GM12891 (cell line): ENCODE measurements around the gene KLK13. TPM values are rescaled to one million over a fixed set of nuclear protein-coding genes. Genes with fewer than 3 reads are reported as not detected.
A peak's percentile ranks its signal among the peaks of the same experiment; 100 is the strongest.

Experiments used
- DNase-seq: peaks from one replicate; pipeline ENCODE4 v3.0.0; 2011; ENCODE audit warnings: low spot score; ENCODE audit not compliant: insufficient read length
- FAIRE-seq: peaks from 2 replicates; lab custom pipeline; 2011; peaks lifted over from hg19 to GRCh38; lab: Jason Lieb, UNC
- PAX5 ChIP-seq: IDR thresholded peaks from 2 replicates; pipeline ENCODE4 v1.6.1; 2011; ENCODE audit warnings: low read length, moderate library complexity, mild to moderate bottlenecking; ENCODE audit not compliant: insufficient read depth, severe bottlenecking
- POLR2A ChIP-seq: IDR thresholded peaks from 2 replicates; pipeline ENCODE4 v1.6.1; 2011; ENCODE audit warnings: low read depth, low read length, control low read depth
- POLR2AphosphoS5 ChIP-seq: IDR thresholded peaks from 2 replicates; pipeline ENCODE4 v1.6.1; 2011; ENCODE audit warnings: low read depth, low read length, control low read depth
- POU2F2 ChIP-seq: IDR thresholded peaks from 2 replicates; pipeline ENCODE4 v1.6.1; 2011; ENCODE audit warnings: low read depth, mild to moderate bottlenecking, control low read depth, low read length, moderate library complexity
- SPI1 ChIP-seq: IDR thresholded peaks from 2 replicates; pipeline ENCODE4 v1.6.1; 2011; ENCODE audit warnings: low read depth, low read length, control low read depth
- TAF1 ChIP-seq: IDR thresholded peaks from 2 replicates; pipeline ENCODE4 v1.6.1; 2011; ENCODE audit warnings: low read depth, low read length, control low read depth
- polyA plus RNA-seq: library from polyadenylated mRNA; unstranded; fragments of >200 nt; gene quantifications from one replicate; pipeline ENCODE4 v1.2.1, GENCODE V29; 2012; ENCODE audit warnings: low read depth, missing spikeins, inconsistent platforms; ENCODE audit not compliant: missing spikeins

KLK13 gene, protein sequence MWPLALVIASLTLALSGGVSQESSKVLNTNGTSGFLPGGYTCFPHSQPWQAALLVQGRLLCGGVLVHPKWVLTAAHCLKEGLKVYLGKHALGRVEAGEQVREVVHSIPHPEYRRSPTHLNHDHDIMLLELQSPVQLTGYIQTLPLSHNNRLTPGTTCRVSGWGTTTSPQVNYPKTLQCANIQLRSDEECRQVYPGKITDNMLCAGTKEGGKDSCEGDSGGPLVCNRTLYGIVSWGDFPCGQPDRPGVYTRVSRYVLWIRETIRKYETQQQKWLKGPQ
- not detected for polyA plus RNA-seq

DNA sequence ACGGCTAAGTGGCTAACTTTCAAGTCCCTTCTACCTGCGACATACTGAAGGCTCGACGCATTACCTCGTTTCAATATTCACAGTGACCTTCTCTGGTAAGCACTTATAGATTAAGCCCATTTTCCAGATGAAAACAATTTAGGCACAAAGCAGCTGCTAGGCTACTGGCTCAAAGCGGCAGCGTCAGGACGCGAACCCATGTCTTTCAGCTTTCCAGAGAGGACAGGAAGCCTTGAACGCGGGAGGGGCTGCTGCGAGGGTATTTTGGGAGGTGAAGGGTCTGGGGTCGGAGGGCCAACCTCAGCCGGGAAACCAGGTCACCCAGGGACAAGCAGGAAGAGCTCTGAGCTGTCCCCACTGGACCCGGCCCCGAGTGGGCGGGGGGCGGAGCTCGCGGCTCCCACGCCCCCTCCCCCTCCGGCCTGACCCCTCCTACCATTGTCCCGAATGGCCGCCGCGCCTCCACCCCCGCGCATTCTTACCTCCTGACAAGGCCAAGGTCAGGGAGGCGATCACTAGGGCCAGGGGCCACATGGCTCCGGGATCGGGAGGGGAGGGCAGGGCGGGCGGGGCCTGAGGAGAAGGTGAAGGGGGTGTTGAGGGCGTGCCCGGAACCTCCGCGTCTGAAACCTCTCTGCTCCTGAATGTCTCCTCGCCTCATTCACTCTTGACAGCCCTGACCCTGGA is at the start of gene KLK13:
KLK13 (minus strand) TSS at position 559 of the 687 bp plus-strand sequence; CDS start at position 534, 25 bp downstream.
- no peak for DNase-seq
- TF ChIP-seq PAX5 = no peak
- FAIRE-seq = no peak

DNA sequence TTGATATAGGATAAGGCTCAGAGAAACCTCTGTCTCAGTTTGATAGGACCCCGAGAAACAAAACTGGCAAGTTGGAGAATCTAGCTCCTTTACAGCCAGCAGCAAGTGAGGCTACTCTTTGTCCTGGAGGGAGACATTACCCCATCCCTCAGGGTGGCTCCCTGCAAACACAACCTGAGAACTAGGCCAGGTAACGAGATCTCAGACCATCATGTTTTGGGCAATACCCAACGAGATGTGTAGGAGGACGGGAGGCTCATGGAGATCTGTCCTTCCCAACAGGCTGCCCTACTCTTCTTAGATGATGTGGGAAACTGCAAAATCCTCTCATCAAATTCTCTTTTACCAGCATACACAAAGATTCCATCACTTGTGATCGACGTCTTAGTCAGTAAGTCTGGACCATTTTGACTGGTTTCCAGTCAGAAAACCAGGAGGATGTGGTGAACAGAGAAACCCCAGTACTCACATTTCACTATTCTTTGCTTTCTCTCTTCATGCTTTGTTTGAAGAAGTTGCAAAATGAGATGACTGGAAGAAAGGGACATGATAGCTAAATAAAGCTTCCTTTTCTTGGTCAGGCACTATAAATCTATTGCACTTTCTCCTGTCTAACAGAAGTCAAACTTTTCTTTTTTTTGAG is 49.3 kb upstream of the KLK13 start:
- no peak for DNase-seq
- FAIRE-seq = no peak
- no peak for TF ChIP-seq SPI1
- TF ChIP-seq TAF1 = no peak
- TF ChIP-seq POU2F2 = no peak
- TF ChIP-seq POLR2A = no peak
- no peak for TF ChIP-seq POLR2AphosphoS5
- TF ChIP-seq PAX5 = no peak

DNA sequence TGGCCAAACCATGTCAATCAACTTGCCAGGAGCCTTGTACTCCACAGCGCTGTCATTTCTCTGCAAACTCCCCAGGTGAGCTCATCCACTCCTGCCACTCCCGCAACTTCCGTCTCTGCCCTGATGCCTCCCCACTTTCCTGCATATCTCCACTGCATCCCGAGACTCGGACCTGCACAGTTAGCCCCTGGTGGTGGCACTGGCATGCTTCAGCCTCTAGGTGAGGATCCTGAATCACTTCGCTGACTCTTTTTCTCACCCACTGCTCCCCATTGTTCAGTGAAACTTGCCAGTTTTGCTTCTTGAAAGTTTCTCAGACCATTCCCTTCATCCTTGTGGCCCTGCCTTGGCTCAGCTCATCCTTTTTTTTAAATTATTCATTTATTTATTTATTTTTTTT is 46.7 kb upstream of the KLK13 start:
- DNase-seq = no peak

DNA sequence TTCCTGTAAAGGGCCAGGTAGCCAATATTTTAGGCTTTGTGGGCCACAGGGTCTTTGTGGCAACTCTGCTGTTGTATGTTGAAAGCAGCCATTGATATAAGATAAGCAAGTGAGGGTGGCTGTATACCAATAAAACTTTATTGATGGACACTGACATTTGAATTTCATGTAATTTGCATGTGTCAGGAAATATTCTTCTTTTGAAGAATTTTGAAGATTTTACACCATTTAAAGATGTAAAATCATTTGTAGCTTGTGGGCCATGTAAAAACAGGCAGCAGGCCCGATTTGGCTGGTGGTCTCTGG is 45.7 kb upstream of the KLK13 start:
- TF ChIP-seq POU2F2 = no peak
- TF ChIP-seq POLR2AphosphoS5 = no peak
- no peak for TF ChIP-seq PAX5
- no peak for TF ChIP-seq TAF1
- TF ChIP-seq POLR2A = no peak
- no peak for TF ChIP-seq SPI1
- no peak for DNase-seq
- FAIRE-seq = no peak

More for the DNA sequence above, 46.7 kb upstream of the KLK13 start:
- TF ChIP-seq POU2F2 (no peak), SPI1 (no peak), POLR2AphosphoS5 (no peak), POLR2A (no peak)
- FAIRE-seq = no peak

DNA sequence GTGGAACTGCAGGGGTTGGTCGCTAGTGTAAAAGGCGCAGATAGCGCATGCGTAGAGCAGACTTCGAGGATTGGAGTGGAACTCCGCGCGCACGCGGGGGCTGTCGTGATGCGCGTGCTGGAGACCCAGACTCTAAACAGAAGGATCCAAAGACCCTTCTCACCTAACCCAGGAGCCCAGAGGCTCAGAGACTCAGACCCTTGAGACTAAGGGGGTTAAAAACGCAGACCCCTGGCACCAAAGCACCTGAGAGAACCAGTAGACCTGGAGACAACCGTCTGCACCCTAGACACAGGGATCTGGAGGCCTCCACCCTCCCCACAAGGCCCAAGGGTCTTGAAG is 43.9 kb upstream of the KLK13 start:
- no peak for TF ChIP-seq TAF1
- no peak for TF ChIP-seq POU2F2
- no peak for TF ChIP-seq POLR2AphosphoS5
- no peak for TF ChIP-seq POLR2A
- no peak for TF ChIP-seq SPI1
- TF ChIP-seq PAX5 = no peak
- FAIRE-seq = no peak
- DNase-seq = no peak

DNA sequence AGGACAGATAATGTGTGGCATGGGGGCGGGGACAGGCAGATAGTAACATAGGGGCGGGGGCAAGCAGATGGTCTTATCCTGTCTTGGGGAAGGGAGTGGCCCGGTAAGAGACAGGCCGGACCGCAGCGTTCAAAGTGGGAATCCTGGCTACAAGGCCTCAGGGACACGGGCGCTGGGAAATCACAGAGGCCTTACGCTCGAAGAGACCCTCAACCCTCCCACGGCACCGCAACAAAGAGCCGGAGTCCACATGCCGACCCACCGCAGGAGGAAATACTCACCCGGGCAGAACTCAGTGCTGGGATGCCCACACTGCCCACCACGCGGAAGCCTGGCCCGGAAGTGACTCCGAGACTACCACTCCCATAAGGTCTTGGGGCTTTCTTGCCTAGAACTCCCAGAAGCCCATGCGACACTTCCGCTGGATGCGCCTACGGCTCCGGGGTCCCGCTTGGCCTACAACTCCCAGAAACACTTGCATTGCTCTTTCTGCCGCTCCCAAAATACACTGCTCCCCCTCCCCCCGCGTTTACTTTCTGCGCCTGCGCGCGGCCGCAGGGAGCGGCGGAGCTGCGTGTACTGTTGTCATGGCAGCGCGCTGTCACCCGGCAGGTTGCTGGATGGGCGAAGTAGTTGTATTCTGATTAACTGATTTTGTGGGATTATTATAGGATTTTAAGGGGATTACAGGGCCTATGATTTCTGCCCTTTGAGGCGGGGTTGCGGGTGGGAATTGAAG is 43.3 kb upstream of the KLK13 start, which contains the start of gene CTU1:
CTU1 (minus strand) TSS at position 344 of the 739 bp plus-strand sequence. CDS start 3,840 bp downstream, outside the sequence.
- FAIRE-seq = peak; percentile 99
- DNase-seq = peak; percentile 94
- TF ChIP-seq PAX5 (no peak), POLR2A (no peak), SPI1 (peak; percentile 66), TAF1 (peak; percentile 57; the same call in 1 of the 2 replicates), POU2F2 (no peak; the same call in 1 of the 2 replicates), POLR2AphosphoS5 (peak; percentile 79; the same call in 1 of the 2 replicates)

DNA sequence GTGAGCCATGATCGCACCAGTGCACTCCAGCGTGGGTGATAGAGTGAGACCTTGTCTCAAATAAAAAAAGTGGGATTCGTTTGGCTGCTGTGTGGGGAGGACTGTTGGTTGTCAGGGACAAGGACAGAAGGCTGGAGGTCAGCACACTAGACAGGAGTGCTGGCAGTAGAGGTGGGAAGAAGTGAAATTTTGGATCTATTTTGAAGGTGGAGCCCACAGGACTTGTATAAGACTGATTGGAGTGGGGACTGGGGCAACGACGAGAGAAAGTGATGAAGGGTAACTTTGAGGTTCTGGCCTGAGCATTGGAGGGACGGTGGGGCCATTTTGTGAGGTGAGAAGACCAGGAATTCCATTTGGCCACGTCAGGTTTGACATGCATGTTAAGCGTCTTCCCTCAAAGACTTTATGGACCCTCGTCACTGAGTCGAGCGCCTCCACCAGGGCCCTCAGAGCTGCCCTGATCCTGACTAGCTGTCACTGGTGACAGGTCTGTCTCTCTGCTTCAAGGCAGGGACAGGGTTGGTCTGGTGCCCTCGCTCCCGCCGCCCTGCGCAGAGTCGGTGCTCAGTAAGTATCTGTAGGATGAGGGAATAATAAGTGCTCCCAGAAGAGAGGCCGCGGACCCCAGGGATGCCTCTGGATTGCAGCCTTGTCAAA is 42.6 kb upstream of the KLK13 start:
- FAIRE-seq (no peak), DNase-seq (no peak)
- TF ChIP-seq TAF1 (no peak), PAX5 (no peak), POLR2AphosphoS5 (no peak), POU2F2 (no peak), POLR2A (no peak), SPI1 (no peak)

DNA sequence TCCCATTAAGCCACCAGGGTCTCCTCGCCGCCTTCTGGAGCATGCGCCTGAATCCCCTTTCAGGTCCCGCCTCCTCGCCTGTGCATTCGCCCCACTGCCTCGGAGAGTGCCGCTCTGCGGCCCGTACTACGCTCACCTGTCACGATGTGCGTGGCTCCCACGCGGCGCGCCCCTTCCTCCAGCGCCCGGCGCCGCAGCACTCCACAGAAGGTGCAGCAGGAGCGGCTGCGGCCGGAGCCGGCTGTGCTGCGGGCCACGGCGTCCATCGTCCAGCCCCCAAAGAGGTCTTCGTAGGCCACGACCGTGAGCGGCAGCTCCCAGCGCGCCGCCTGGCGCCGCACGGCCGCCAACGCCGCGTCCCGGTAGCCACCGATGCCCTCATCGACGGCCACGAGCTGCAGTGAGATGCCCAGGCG is 39.0 kb upstream of the KLK13 start:
- no peak for TF ChIP-seq POLR2AphosphoS5
- no peak for TF ChIP-seq TAF1
- TF ChIP-seq SPI1 = no peak
- TF ChIP-seq POLR2A = no peak
- no peak for TF ChIP-seq POU2F2
- TF ChIP-seq PAX5 = no peak
- DNase-seq (no peak), FAIRE-seq (no peak)

DNA sequence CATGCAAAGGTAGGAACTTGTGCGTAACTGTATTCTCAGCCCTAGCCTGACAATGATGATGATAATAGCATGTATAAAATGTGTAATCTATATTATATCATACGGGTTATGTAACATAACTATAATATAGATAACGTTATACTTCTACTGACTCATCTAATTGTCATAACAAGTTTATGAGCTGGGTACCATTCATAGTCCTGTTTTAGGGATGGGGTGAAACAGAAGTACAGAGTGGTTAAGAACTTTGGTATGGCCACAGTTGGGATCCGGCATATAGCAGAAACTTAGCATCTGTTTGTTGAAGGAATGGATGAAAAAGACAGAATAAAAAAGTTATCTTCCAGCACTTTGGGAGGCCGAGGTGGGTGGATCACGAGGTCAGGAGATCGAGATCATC is 38.1 kb upstream of the KLK13 start:
- FAIRE-seq (no peak), DNase-seq (no peak)
- no peak for TF ChIP-seq SPI1
- no peak for TF ChIP-seq TAF1
- TF ChIP-seq PAX5 = no peak
- TF ChIP-seq POLR2AphosphoS5 = no peak
- no peak for TF ChIP-seq POLR2A
- no peak for TF ChIP-seq POU2F2

DNA sequence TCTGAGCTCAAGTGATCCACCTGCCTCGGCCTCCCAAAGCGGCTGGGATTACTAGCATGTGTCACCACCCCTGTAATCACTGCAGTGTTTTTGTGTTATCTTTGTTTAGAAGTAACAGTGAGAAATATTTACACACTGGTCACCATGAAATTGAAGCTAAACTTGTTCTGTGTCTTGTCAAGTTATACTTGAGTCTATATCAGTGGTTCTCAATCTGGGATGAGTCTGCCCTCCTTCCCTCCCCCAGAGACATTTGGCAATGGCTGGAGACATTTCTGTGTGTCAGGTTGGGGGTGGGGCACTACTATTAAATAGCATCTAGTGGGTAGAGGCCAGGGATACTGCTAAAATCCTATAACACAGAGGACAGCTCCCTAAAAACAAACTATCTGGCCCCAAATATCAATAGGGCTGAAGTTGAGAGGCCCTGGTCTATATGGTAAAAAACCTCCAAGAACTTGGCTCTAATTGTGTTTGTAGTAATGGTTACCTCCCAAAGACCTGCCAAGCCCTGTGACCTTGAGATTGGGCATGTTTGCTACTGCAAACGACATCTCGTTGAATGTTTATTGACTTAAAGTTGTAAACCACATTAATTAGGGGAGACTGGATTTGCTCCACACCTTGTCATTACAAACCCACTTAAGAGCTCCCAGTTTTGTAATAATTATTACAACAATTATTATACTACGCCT is 36.4 kb upstream of the KLK13 start:
- no peak for DNase-seq
- no peak for FAIRE-seq
- TF ChIP-seq PAX5 (no peak), POU2F2 (no peak), TAF1 (no peak), SPI1 (no peak), POLR2A (no peak), POLR2AphosphoS5 (no peak)
